ENCODE results near the gene ATXN1. TPM values are rescaled to one million over a fixed set of nuclear protein-coding genes. Genes with fewer than 3 reads are reported as not detected.
"Not testable (repeated sequence)": the region's sequence is repeated elsewhere in the genome, so short reads cannot be mapped to it uniquely, and the experiment has no call there.

The ATXN1 gene
- total RNA-seq, 1 experiment from 2014 or later: 6.3 TPM

DNA sequence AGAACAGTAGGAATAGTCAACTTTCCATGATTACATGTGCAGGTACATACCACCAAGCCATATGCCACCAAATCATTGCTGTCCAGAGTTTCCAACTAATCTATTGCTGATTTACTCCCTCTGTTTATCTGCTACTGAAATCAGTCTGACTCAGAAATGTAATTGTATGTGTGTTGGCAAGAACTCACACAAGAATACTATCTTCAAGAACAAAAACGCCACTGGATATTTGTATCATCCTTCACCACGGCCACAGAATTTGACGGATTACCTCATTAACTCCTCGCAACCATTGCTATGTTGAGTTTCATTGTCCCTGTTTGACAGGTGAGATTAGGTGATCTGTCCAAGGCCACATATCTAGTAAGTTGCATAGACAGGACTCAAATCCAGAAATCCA, 363.6 kb downstream of the ATXN1 start:
- no peak for DNase-seq

DNA sequence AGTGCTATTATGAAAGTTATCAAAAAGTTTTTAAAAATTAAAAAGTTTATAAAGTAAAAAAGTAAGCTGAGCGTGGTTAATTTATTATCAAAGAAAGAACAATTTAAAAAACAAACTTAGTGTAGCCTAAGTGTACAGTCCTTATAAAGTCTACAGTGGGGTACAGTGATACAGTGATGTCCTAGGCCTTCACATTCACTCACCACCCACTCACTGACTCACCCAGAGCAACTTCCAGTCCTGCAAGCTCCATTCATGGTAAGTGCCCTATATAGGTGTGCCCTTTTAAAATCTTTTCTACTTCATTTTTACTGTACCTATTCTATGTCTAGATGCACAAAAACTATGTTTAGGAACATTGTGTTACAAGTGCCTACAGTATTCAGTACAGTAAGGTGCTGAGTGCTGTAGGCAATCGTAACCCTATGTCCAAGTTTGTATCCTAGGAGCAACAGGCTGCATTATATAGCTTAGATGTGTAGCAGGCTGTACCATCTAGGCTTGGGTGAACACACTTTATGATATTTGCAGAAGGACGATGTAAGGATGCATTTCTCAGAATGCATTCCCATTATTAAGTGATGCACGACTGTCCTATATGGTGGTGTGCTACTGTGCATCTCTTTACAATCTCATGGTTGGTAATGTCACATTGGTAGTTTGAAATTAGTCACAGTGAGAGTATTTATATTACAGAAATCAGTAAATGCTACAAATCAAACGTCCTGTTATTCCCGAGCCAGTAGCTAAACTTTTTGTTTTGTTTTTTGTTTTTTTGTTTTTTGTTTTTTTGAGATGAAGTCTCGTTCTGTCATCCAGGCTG, 364.6 kb downstream of the ATXN1 start:
- no peaks in the 10 kb centered on the region for H3K36me3 ChIP-seq
- DNase-seq: no peak
- no peaks in the 10 kb centered on the region for H3K27me3 ChIP-seq
- no peaks in the 10 kb centered on the region for H3K9me3 ChIP-seq (replicated peaks)
- no peak overlapping the region for H3K27ac ChIP-seq
- H3K4me1 ChIP-seq: no peaks in the 10 kb centered on the region
- H3K4me3 ChIP-seq: no peak overlapping the region

More for the DNA sequence above, 363.6 kb downstream of the ATXN1 start:
- Histone ChIP-seq H3K9me3 (replicated peaks) (no peaks in the 10 kb centered on the region), H3K4me1 (no peaks in the 10 kb centered on the region), H3K27ac (no peak overlapping the region), H3K4me3 (no peak overlapping the region), H3K36me3 (no peaks in the 10 kb centered on the region), H3K27me3 (no peaks in the 10 kb centered on the region)

- Histone ChIP-seq H3K4me3 (no peak overlapping the region), H3K9me3 (replicated peaks) (no peaks in the 10 kb centered on the region), H3K36me3 (no peaks in the 10 kb centered on the region), H3K27me3 (no peaks in the 10 kb centered on the region), H3K27ac (no peak overlapping the region), H3K4me1 (no peaks in the 10 kb centered on the region)
- DNase-seq: no peak
These were observed 366.6 kb downstream of the ATXN1 start for GRCh38 chr6:16394632-16395031.

GRCh38 chr6:16393326-16393725, 367.9 kb downstream of the ATXN1 start:
- no peak for DNase-seq
- Histone ChIP-seq H3K4me3 (no peak overlapping the region), H3K9me3 (replicated peaks) (no peaks in the 10 kb centered on the region), H3K27ac (no peak overlapping the region), H3K4me1 (no peaks in the 10 kb centered on the region), H3K36me3 (no peaks in the 10 kb centered on the region), H3K27me3 (no peaks in the 10 kb centered on the region)

DNA sequence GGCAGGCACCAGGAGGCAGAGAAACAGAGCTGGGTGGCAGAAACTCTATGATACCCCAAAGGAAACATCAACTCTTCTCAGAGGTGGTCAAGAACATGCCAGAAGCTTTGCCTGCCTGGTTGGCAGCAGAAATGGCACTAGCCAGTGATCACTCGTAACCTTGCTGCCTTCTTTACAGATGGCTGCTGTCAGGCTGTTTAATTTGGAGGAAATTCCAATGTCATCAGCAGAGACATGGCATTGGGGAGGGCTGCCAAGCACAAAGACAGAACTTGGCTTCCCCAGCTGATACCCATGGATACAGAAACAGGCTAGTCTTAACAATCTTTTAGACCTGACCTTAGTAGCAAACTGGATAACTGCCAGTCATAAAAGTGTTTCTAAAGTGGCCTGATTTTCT, 369.2 kb downstream of the ATXN1 start:
- Histone ChIP-seq H3K27me3 (no peaks in the 10 kb centered on the region), H3K4me3 (no peak overlapping the region), H3K27ac (no peak overlapping the region), H3K9me3 (replicated peaks) (no peaks in the 10 kb centered on the region), H3K36me3 (no peaks in the 10 kb centered on the region), H3K4me1 (no peaks in the 10 kb centered on the region)
- no peak for DNase-seq

DNA sequence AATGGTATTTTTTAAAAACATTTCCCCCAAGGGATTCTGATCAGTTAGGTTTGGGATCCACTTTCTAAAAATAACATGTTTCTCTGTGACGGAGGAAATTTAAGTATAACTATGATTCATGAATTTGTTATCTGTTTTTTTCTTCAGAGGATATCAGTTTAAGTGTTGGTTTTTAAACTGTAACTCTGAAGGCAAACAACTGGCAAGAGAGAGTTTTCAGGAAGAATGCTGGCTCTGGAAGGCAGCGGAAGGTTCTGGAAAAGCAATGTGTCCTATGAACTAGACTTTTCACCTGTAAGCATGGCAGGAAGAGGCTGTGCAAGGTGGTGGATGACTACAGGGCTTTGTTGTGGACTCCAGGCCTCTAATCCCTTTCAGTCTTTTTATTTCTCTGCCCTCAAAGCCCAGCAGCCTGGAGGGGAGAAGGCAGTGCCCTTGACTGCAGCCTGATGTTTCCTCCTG, 369.8 kb downstream of the ATXN1 start:
- Histone ChIP-seq H3K27me3 (no peaks in the 10 kb centered on the region), H3K36me3 (no peaks in the 10 kb centered on the region), H3K4me1 (no peaks in the 10 kb centered on the region), H3K9me3 (replicated peaks) (no peaks in the 10 kb centered on the region), H3K27ac (no peak overlapping the region), H3K4me3 (no peak overlapping the region)
- no peak for DNase-seq

DNA sequence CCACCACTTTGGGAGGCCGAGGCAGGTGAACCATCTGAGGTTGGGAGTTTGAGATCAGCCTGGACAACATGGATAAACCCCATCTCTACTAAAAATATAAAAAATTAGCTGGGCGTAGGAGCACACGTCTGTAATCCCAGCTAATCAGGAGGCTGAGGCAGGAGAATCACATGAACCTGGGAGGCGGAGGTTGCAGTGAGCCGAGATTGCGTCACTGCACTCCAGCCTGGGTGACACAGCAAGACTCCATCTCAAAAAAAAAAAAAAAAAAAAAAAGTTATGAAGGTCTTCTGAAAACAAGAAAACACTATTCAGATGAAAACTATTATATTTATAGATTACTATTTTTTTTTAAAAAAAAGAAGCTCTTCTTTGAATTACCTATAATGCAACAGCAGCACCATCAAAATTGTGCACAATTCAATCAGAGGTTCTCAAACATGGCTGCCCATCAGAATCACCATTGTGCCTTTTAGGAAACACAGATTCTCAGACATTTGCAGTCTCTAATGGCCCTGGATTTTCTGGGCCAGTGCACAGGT, 370.3 kb downstream of the ATXN1 start:
- H3K27ac ChIP-seq; H3K27me3 ChIP-seq; H3K36me3 ChIP-seq; H3K4me3 ChIP-seq; H3K9me3 ChIP-seq (replicated peaks); DNase-seq; H3K4me1 ChIP-seq: not testable (repeated sequence)

- H3K4me3 ChIP-seq: no peak overlapping the region
- DNase-seq: no peak
- no peaks in the 10 kb centered on the region for H3K4me1 ChIP-seq
- H3K27me3 ChIP-seq: no peaks in the 10 kb centered on the region
- H3K27ac ChIP-seq: no peak overlapping the region
- H3K9me3 ChIP-seq (replicated peaks): no peaks in the 10 kb centered on the region
- H3K36me3 ChIP-seq: no peaks in the 10 kb centered on the region
These were observed 371.6 kb downstream of the ATXN1 start for GRCh38 chr6:16389642-16390041.

DNA sequence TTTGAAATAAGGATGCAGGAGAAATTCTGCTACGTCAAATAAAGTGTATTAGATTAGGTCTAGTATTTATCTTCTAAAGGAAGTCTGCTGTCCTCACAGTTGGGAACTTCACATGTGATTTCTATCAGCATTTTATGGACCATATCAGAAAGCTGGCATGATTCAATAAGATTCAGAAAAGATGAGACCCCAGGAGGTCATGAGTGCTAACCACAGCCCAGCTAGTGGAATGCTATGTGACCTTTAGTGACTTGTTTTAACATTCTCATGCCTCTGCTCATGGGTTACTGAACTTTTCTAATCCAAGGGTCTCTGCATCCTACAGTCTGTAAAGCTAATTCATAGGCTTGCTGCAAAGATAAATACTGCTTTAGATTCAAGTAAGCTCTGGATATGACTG, 372.8 kb downstream of the ATXN1 start:
- Histone ChIP-seq H3K27ac (no peak overlapping the region), H3K9me3 (replicated peaks) (no peaks in the 10 kb centered on the region), H3K27me3 (no peaks in the 10 kb centered on the region), H3K4me1 (no peaks in the 10 kb centered on the region), H3K36me3 (no peaks in the 10 kb centered on the region), H3K4me3 (no peak overlapping the region)
- DNase-seq: no peak

- DNase-seq: no peak
- no peak overlapping the region for H3K4me3 ChIP-seq
- H3K9me3 ChIP-seq (replicated peaks): no peaks in the 10 kb centered on the region
- H3K36me3 ChIP-seq: no peaks in the 10 kb centered on the region
- H3K27ac ChIP-seq: no peak overlapping the region
- no peaks in the 10 kb centered on the region for H3K4me1 ChIP-seq
- no peaks in the 10 kb centered on the region for H3K27me3 ChIP-seq
These were observed 375.2 kb downstream of the ATXN1 start for GRCh38 chr6:16386057-16386456.

DNA sequence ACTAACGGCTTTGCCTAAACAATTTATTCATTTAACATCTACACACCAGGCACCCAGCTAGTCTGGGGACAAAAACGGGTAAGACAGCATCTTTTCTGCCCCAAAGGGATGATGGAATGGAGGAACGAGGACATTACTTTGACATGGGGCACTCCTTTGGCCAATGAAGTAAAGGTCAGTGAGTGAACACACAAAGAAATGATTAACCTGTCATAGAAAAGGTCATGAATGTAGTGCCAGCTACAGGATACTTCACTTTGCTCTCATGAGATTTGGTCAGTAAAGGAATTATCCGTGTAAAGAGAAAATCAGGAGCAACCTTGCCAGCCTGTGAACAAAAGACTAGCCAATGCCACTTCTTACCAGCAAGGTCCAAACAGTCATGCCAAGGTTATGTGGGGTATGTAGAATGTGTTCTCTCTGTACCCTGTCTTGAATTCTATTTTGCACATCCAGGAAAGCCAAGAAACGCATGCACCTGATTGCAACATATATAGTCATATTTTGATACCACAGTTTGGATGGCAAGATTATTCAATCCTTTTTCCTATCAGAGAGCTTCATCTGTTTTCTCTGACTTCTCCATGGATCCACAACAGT, 377.6 kb downstream of the ATXN1 start:
- no peaks in the 10 kb centered on the region for H3K27me3 ChIP-seq
- no peak overlapping the region for H3K27ac ChIP-seq
- no peaks in the 10 kb centered on the region for H3K36me3 ChIP-seq
- no peaks in the 10 kb centered on the region for H3K4me1 ChIP-seq
- no peaks in the 10 kb centered on the region for H3K9me3 ChIP-seq (replicated peaks)
- DNase-seq: no peak
- no peak overlapping the region for H3K4me3 ChIP-seq

DNA sequence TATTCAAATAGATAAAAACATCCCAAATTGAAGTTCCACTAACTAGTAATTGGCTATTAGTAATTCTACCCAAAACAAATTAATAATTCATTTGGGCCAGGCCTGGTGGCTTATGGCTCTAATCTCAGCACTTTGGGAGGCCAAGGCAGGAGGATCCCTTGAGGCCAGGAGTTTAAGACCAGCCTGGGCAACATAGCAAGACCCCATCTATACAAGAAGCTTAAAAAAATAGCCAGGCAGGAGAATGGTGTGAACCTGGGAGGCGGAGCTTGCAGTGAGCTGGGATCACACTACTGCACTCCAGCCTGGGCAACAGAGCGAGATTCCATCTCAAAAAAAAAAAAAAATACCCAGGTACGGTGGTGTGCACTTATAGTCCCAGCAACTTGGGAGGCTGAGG, 379.3 kb downstream of the ATXN1 start:
- not testable (repeated sequence) for H3K4me3 ChIP-seq; H3K27ac ChIP-seq; DNase-seq; H3K36me3 ChIP-seq; H3K27me3 ChIP-seq; H3K4me1 ChIP-seq; H3K9me3 ChIP-seq (replicated peaks)

- no peak overlapping the region for H3K4me3 ChIP-seq
- H3K36me3 ChIP-seq: no peaks in the 10 kb centered on the region
- no peaks in the 10 kb centered on the region for H3K27me3 ChIP-seq
- H3K4me1 ChIP-seq: peaks cover 2% of the 10 kb centered on the region; the same call in 1 of the 2 replicates
- H3K9me3 ChIP-seq (replicated peaks): no peaks in the 10 kb centered on the region
- DNase-seq: no peak
- H3K27ac ChIP-seq: no peak overlapping the region
These were observed 380.9 kb downstream of the ATXN1 start for GRCh38 chr6:16380220-16380809.

GRCh38 chr6:16378360-16378759, 382.9 kb downstream of the ATXN1 start:
- not testable (repeated sequence) for DNase-seq, H3K27me3 ChIP-seq

GRCh38 chr6:16377470-16377869, 383.8 kb downstream of the ATXN1 start:
- no peak overlapping the region for H3K4me3 ChIP-seq
- H3K27ac ChIP-seq: no peak overlapping the region
- no peaks in the 10 kb centered on the region for H3K36me3 ChIP-seq
- DNase-seq: no peak
- H3K27me3 ChIP-seq: no peaks in the 10 kb centered on the region
- peaks cover 2% of the 10 kb centered on the region; the same call in 1 of the 2 replicates for H3K4me1 ChIP-seq
- no peaks in the 10 kb centered on the region for H3K9me3 ChIP-seq (replicated peaks)

More at GRCh38 chr6:16378360-16378759, 382.9 kb downstream of the ATXN1 start:
- not testable (repeated sequence) for H3K4me3 ChIP-seq; H3K4me1 ChIP-seq; H3K36me3 ChIP-seq; H3K9me3 ChIP-seq (replicated peaks); H3K27ac ChIP-seq

Measured in SJCRH30 (cell line).